H9 (cell line): ENCODE measurements around the gene SFXN5. TPM values are rescaled to one million over a fixed set of nuclear protein-coding genes. Genes with fewer than 3 reads are reported as not detected.

Experiments used
- DNase-seq: peaks from one replicate; pipeline ENCODE4 v3.0.0-alpha.2; 2017
- H2AFZ ChIP-seq: one replicate; pipeline ENCODE4 v1.6.1; 2013; ENCODE audit warnings: mild to moderate bottlenecking, low read length, control low read depth, moderate library complexity
- H2AK5ac ChIP-seq: 2 replicates; pipeline ENCODE4 v1.6.1; 2013; ENCODE audit warnings: low read length, control low read depth, mixed read lengths; ENCODE audit not compliant: insufficient read length
- H2BK120ac ChIP-seq: one replicate; pipeline ENCODE4 v1.6.1; 2013; ENCODE audit warnings: low read depth, mild to moderate bottlenecking, low read length, control low read depth, inconsistent platforms; ENCODE audit not compliant: poor library complexity, severe bottlenecking
- H2BK12ac ChIP-seq: 2 replicates; pipeline ENCODE4 v1.6.1; 2013; ENCODE audit warnings: low read length, control low read depth, mixed read lengths, low read depth; ENCODE audit not compliant: insufficient read length
- H2BK15ac ChIP-seq: 2 replicates; pipeline ENCODE4 v1.6.1; 2013; ENCODE audit warnings: low read depth, low read length, control low read depth
- H2BK20ac ChIP-seq: one replicate; pipeline ENCODE4 v1.6.1; 2013; ENCODE audit warnings: low read depth, mild to moderate bottlenecking, low read length, control low read depth, inconsistent platforms; ENCODE audit not compliant: poor library complexity, severe bottlenecking
- H2BK5ac ChIP-seq: 2 replicates; pipeline ENCODE4 v1.6.1; 2013; ENCODE audit warnings: low read length, control low read depth, mixed read lengths; ENCODE audit not compliant: insufficient read length
- H3K14ac ChIP-seq: 2 replicates; pipeline ENCODE4 v1.6.1; 2013; ENCODE audit warnings: low read length, control low read depth; ENCODE audit not compliant: insufficient read depth
- H3K18ac ChIP-seq: 2 replicates; pipeline ENCODE4 v1.6.1; 2013; ENCODE audit warnings: low read depth, mild to moderate bottlenecking, mixed read lengths, low read length, control low read depth; ENCODE audit not compliant: insufficient read length
- H3K23ac ChIP-seq: 2 replicates; pipeline ENCODE4 v1.6.1; 2013; ENCODE audit warnings: low read length, control low read depth, mixed read lengths, low read depth; ENCODE audit not compliant: insufficient read length
- H3K23me2 ChIP-seq: 2 replicates; pipeline ENCODE4 v1.6.1; 2013; ENCODE audit warnings: low read depth, mild to moderate bottlenecking, mixed read lengths, low read length, control low read depth; ENCODE audit not compliant: insufficient read length, poor library complexity, severe bottlenecking
- H3K27ac ChIP-seq: 2 replicates; pipeline ENCODE4 v1.5.1; 2013; ENCODE audit warnings: low read length, control low read depth, mixed read lengths, low read depth; ENCODE audit not compliant: insufficient read length
- H3K27me3 ChIP-seq: 2 replicates; pipeline ENCODE4 v1.6.1; 2013; ENCODE audit warnings: low read length, control low read depth, inconsistent platforms; ENCODE audit not compliant: insufficient read depth
- H3K4ac ChIP-seq: 2 replicates; pipeline ENCODE4 v1.6.1; 2013; ENCODE audit warnings: low read depth, mild to moderate bottlenecking, control low read depth, inconsistent platforms, low read length, moderate library complexity
- H3K4me1 ChIP-seq: 2 replicates; pipeline ENCODE4 v1.6.1; 2013; ENCODE audit warnings: low read length, control low read depth, inconsistent platforms; ENCODE audit not compliant: insufficient read depth
- H3K4me2 ChIP-seq: 2 replicates; pipeline ENCODE4 v1.6.1; 2013; ENCODE audit warnings: low read length, control low read depth, mixed read lengths; ENCODE audit not compliant: insufficient read length, insufficient read depth
- H3K56ac ChIP-seq: 2 replicates; pipeline ENCODE4 v1.6.1; 2013; ENCODE audit warnings: low read depth, mild to moderate bottlenecking, mixed read lengths, low read length, control low read depth; ENCODE audit not compliant: insufficient read length
- H3K79me1 ChIP-seq: 2 replicates; pipeline ENCODE4 v1.6.1; 2013; ENCODE audit warnings: low read depth, mild to moderate bottlenecking, moderate library complexity, low read length, control low read depth, inconsistent platforms; ENCODE audit not compliant: insufficient read depth, poor library complexity, severe bottlenecking
- H3K79me2 ChIP-seq: 2 replicates; pipeline ENCODE4 v1.6.1; 2013; ENCODE audit warnings: low read length, control low read depth, inconsistent platforms; ENCODE audit not compliant: insufficient read depth
- H3K9ac ChIP-seq: 2 replicates; pipeline ENCODE4 v1.6.1; 2013; ENCODE audit warnings: low read length, control low read depth, mixed read lengths; ENCODE audit not compliant: insufficient read length; ENCODE audit errors: extremely low read depth
- H3K9me3 ChIP-seq: one replicate; pipeline ENCODE4 v1.6.1; 2013; ENCODE audit warnings: low read depth, low read length, inconsistent platforms; ENCODE audit not compliant: control insufficient read depth
- H3T11ph ChIP-seq: one replicate; pipeline ENCODE4 v1.6.1; 2013; ENCODE audit warnings: mild to moderate bottlenecking, low read length, control low read depth, inconsistent platforms
- H4K20me1 ChIP-seq: one replicate; pipeline ENCODE4 v1.6.1; 2013; ENCODE audit not compliant: control insufficient read depth, insufficient read length, insufficient read depth
- H4K5ac ChIP-seq: 2 replicates; pipeline ENCODE4 v1.6.1; 2013; ENCODE audit warnings: low read depth, mild to moderate bottlenecking, mixed read lengths, low read length, control low read depth; ENCODE audit not compliant: insufficient read length
- H4K8ac ChIP-seq: replicated peaks from 2 replicates; pipeline ENCODE4 v1.6.1; 2013; ENCODE audit warnings: low read length, control low read depth, mixed read lengths, low read depth; ENCODE audit not compliant: insufficient read length
- H4K91ac ChIP-seq: 2 replicates; pipeline ENCODE4 v1.6.1; 2013; ENCODE audit warnings: low read depth, mild to moderate bottlenecking, moderate library complexity, mixed read lengths, low read length, control low read depth; ENCODE audit not compliant: insufficient read length
- H3K27ac Mint-ChIP-seq, 3 experiments: 2 replicates in 2 of 3; 3 replicates in 1 of 3; pipeline ENCODE4 v1.8.0; 2020 to 2021; ENCODE audit warnings: mixed read lengths in 3 of 3, mild to moderate bottlenecking in 1 of 3, moderate library complexity in 1 of 3
- H3K27me3 Mint-ChIP-seq: 2 replicates; pipeline ENCODE4 v1.8.0; 2021; ENCODE audit warnings: low read depth, mild to moderate bottlenecking, moderate library complexity, mixed read lengths
- H3K36me3 Mint-ChIP-seq, 3 experiments: 2 replicates in 2 of 3; 3 replicates in 1 of 3; pipeline ENCODE4 v1.8.0; 2020 to 2021; ENCODE audit warnings: low read depth in 3 of 3, mixed read lengths in 3 of 3; ENCODE audit not compliant: insufficient read depth in 1 of 3
- H3K4me1 Mint-ChIP-seq, 2 experiments: 2 replicates each; pipeline ENCODE4 v1.8.0; 2020; ENCODE audit warnings: mixed read lengths in 2 of 2
- H3K4me3 Mint-ChIP-seq, 2 experiments: 2 replicates in 1 of 2; 3 replicates in 1 of 2; pipeline ENCODE4 v1.8.0; 2020 to 2021; ENCODE audit warnings: mild to moderate bottlenecking in 2 of 2, mixed read lengths in 2 of 2, moderate library complexity in 1 of 2
- H3K9me3 Mint-ChIP-seq, 2 experiments: 2 replicates in 1 of 2; 3 replicates in 1 of 2; pipeline ENCODE4 v1.8.0; 2020; ENCODE audit warnings: mild to moderate bottlenecking in 2 of 2, mixed read lengths in 2 of 2, moderate library complexity in 1 of 2
- WGBS: extraction: QIAGEN DNeasy Blood & Tissue Kit; methylation state at CpG from one replicate; pipeline ENCODE4 v1.1.7; 2013; ENCODE audit warnings: missing lambda C conversion rate, low lambda C conversion rate, mixed read lengths; ENCODE audit not compliant: insufficient read length; ENCODE audit errors: extremely low coverage; 5-methylcytosine and 5-hydroxymethylcytosine counted together
- total RNA-seq: library from RNA; stranded (reverse); gene quantifications from 2 replicates; pipeline ENCODE4 v1.2.1, GENCODE V29; 2021
- TF ChIP-seq, protein P1 (sequence below): fragments of 200-600 bp; sonication (generic); conservative IDR thresholded peaks from 3 replicates; pipeline ENCODE4 v1.8.0; 2021; ENCODE audit warnings: antibody characterized with exemption, mild to moderate bottlenecking

Gene SFXN5
- total RNA-seq, 1 experiment from 2014 or later, result 30.9 TPM

- WGBS, result no CpG with 5 or more reads among the region's 86 CpGs
- Histone ChIP-seq H2BK20ac (no peak overlapping the region), H4K8ac (no peak overlapping the region), H3K23me2 (peaks cover 38% of the 10 kb centered on the region), H3K56ac (no peak overlapping the region), H3K9me3 (no peaks in the 10 kb centered on the region), H4K20me1 (no peaks in the 10 kb centered on the region), H3K79me1 (no peaks in the 10 kb centered on the region), H3K4me1 (peaks cover 11% of the 10 kb centered on the region), H3K18ac (no peak overlapping the region), H2BK5ac (no peak overlapping the region), H3T11ph (no peak overlapping the region), H2BK120ac (no peak overlapping the region), H3K9ac (no peak overlapping the region), H3K23ac (no peak overlapping the region), H3K79me2 (no peaks in the 10 kb centered on the region), H2BK15ac (no peak overlapping the region), H2AFZ (no peak overlapping the region), H3K4me2 (peak overlapping the region; percentile 76), H2AK5ac (no peak overlapping the region), H4K91ac (no peak overlapping the region), H4K5ac (no peak overlapping the region), H3K4ac (no peak overlapping the region), H3K14ac (no peak overlapping the region), H3K27me3 (peaks cover 70% of the 10 kb centered on the region), H2BK12ac (no peak overlapping the region), H3K27ac (no peak overlapping the region)
- TF ChIP-seq, protein P1, sequence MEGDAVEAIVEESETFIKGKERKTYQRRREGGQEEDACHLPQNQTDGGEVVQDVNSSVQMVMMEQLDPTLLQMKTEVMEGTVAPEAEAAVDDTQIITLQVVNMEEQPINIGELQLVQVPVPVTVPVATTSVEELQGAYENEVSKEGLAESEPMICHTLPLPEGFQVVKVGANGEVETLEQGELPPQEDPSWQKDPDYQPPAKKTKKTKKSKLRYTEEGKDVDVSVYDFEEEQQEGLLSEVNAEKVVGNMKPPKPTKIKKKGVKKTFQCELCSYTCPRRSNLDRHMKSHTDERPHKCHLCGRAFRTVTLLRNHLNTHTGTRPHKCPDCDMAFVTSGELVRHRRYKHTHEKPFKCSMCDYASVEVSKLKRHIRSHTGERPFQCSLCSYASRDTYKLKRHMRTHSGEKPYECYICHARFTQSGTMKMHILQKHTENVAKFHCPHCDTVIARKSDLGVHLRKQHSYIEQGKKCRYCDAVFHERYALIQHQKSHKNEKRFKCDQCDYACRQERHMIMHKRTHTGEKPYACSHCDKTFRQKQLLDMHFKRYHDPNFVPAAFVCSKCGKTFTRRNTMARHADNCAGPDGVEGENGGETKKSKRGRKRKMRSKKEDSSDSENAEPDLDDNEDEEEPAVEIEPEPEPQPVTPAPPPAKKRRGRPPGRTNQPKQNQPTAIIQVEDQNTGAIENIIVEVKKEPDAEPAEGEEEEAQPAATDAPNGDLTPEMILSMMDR, result no peak
- Mint-ChIP-seq H3K36me3 (no peaks in the 10 kb centered on the region), H3K4me3 (peak overlapping the region; percentile 66 to 90), H3K9me3 (peaks cover 0 to 4% of the 10 kb centered on the region in 2 experiments; a peak in 2 of 5 replicates), H3K27me3 (peaks cover 61% of the 10 kb centered on the region), H3K4me1 (peaks cover 24 to 45% of the 10 kb centered on the region in 2 experiments), H3K27ac (no peak overlapping the region)
- peak; percentile 83 for DNase-seq
These were observed 155.4 kb downstream of the SFXN5 start for GRCh38 chr2:72915907-72916742.
